HG03045 (cell line): ENCODE measurements around the gene ZNF208.
"Not testable (repeated sequence)": the region's sequence is repeated elsewhere in the genome, so short reads cannot be mapped to it uniquely, and the experiment has no call there.

Experiments
- ATAC-seq: cut with Tn5 transposase; IDR thresholded peaks from one replicate; pipeline ENCODE4 v1.9.1; 2021; ENCODE audit warnings: mild to moderate bottlenecking, moderate library complexity; ENCODE audit not compliant: unreplicated experiment

The ZNF208 gene

GRCh38 chr19:21885516-21885915, 125.2 kb downstream of the ZNF208 start:
- not testable (repeated sequence) for ATAC-seq

GRCh38 chr19:21884786-21885185, 126.0 kb downstream of the ZNF208 start:
- ATAC-seq: not testable (repeated sequence)

DNA sequence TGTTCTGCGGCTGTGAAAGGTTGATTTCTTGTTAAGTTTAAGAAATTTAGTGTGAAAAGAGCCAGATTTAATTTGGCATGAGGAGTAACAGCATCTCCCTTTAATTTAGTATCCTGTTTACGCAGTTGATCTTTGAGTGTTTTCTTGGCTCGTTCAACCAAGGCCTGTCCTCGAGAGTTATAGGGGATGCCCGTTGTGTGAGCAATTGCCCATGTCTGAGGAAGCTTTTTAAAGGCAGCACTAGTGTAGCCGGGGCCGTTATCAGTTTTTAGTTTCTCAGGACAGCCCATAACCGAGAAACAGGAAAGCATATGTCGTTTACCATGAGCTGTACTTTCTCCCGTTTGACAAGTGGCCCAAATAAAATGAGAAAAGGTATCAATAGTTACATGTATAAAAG, 127.2 kb downstream of the ZNF208 start:
- no peak for ATAC-seq
